ENCODE measurements around the gene CEMIP. TPM values are rescaled to one million over a fixed set of nuclear protein-coding genes. Genes with fewer than 3 reads are reported as not detected.

Gene CEMIP
- total RNA-seq, 1 donor from 2014 or later = not detected

GRCh38 chr15:80948651-80949292 lies 169.6 kb downstream of the CEMIP start:
- H2AFZ ChIP-seq (replicated peaks) = no peak overlapping the region
- no peaks in the 10 kb centered on the region for H3K4me1 ChIP-seq
- peaks cover 2% of the 10 kb centered on the region for H3K27me3 Mint-ChIP-seq (ENCODE audit: insufficient read depth, low read depth)
- no peaks in the 10 kb centered on the region for H4K20me1 ChIP-seq (ENCODE audit: low read depth)
- no peak overlapping the region for H3K9ac ChIP-seq
- H3K79me2 ChIP-seq (ENCODE audit: low read depth) = no peaks in the 10 kb centered on the region
- no peaks in the 10 kb centered on the region for H3K36me3 ChIP-seq
- no peak overlapping the region for H3K4me3 ChIP-seq
- H3F3A ChIP-seq (ENCODE audit: low read depth) = no peaks in the 10 kb centered on the region
- H3K9me3 ChIP-seq (ENCODE audit: low read depth) = no peaks in the 10 kb centered on the region
- H3K27ac ChIP-seq = no peak overlapping the region
- H3K36me3 Mint-ChIP-seq = peaks cover 25% of the 10 kb centered on the region
- H3K4me1 Mint-ChIP-seq = peaks cover 9% of the 10 kb centered on the region
- H3K4me2 ChIP-seq = no peak overlapping the region
- no peak for TF ChIP-seq EZH2phosphoT487 (IDR thresholded peaks at IDR 0.05)
- no peak for TF ChIP-seq CTCF (IDR thresholded peaks at IDR 0.05)
- TF ChIP-seq EZH2 (IDR thresholded peaks at IDR 0.05) = no peak
- no peaks in the 10 kb centered on the region for H3K9me3 Mint-ChIP-seq
- H3K27me3 ChIP-seq = no peaks in the 10 kb centered on the region
- H3K4me3 Mint-ChIP-seq = no peak overlapping the region
- no peak for DNase-seq (ENCODE audit: low spot score)
- H3K27ac Mint-ChIP-seq = no peak overlapping the region

GRCh38 chr15:80949756-80950155 lies 170.6 kb downstream of the CEMIP start:
- Histone ChIP-seq H3K4me1 (peaks cover 7% of the 10 kb centered on the region), H3K4me2 (no peak overlapping the region), H3K36me3 (no peaks in the 10 kb centered on the region), H3K79me2 (ENCODE audit: low read depth) (no peaks in the 10 kb centered on the region), H2AFZ (replicated peaks) (no peak overlapping the region), H3K9ac (no peak overlapping the region), H3F3A (ENCODE audit: low read depth) (no peaks in the 10 kb centered on the region), H3K4me3 (no peak overlapping the region), H3K9me3 (ENCODE audit: low read depth) (no peaks in the 10 kb centered on the region), H3K27ac (no peak overlapping the region), H4K20me1 (ENCODE audit: low read depth) (peaks cover 5% of the 10 kb centered on the region), H3K27me3 (no peaks in the 10 kb centered on the region)
- no peak overlapping the region for H3K4me3 Mint-ChIP-seq
- no peak for DNase-seq (ENCODE audit: low spot score)
- peaks cover 18% of the 10 kb centered on the region for H3K4me1 Mint-ChIP-seq
- peaks cover 2% of the 10 kb centered on the region for H3K27me3 Mint-ChIP-seq (ENCODE audit: insufficient read depth, low read depth)
- no peak overlapping the region for H3K27ac Mint-ChIP-seq
- H3K36me3 Mint-ChIP-seq = peaks cover 20% of the 10 kb centered on the region
- no peak for TF ChIP-seq EZH2 (IDR thresholded peaks at IDR 0.05)
- TF ChIP-seq EZH2phosphoT487 (IDR thresholded peaks at IDR 0.05) = no peak
- no peak for TF ChIP-seq CTCF (IDR thresholded peaks at IDR 0.05)
- no peaks in the 10 kb centered on the region for H3K9me3 Mint-ChIP-seq

GRCh38 chr15:80950291-80951078 lies 171.3 kb downstream of the CEMIP start:
- H3K4me3 ChIP-seq = no peak overlapping the region
- Mint-ChIP-seq H3K4me3 (no peak overlapping the region), H3K9me3 (no peaks in the 10 kb centered on the region), H3K36me3 (peaks cover 20% of the 10 kb centered on the region), H3K27ac (no peak overlapping the region), H3K27me3 (ENCODE audit: insufficient read depth, low read depth) (peaks cover 2% of the 10 kb centered on the region), H3K4me1 (peaks cover 22% of the 10 kb centered on the region)
- no peaks in the 10 kb centered on the region for H3F3A ChIP-seq (ENCODE audit: low read depth)
- H4K20me1 ChIP-seq (ENCODE audit: low read depth) = peaks cover 5% of the 10 kb centered on the region
- H3K9ac ChIP-seq = no peak overlapping the region
- no peak for TF ChIP-seq EZH2phosphoT487 (IDR thresholded peaks at IDR 0.05)
- TF ChIP-seq EZH2 (IDR thresholded peaks at IDR 0.05) = no peak
- TF ChIP-seq CTCF (IDR thresholded peaks at IDR 0.05) = no peak
- peaks cover 8% of the 10 kb centered on the region for H3K4me1 ChIP-seq
- no peaks in the 10 kb centered on the region for H3K27me3 ChIP-seq
- no peak overlapping the region for H2AFZ ChIP-seq (replicated peaks)
- DNase-seq (ENCODE audit: low spot score) = no peak
- no peak overlapping the region for H3K27ac ChIP-seq
- H3K36me3 ChIP-seq = no peaks in the 10 kb centered on the region
- no peaks in the 10 kb centered on the region for H3K79me2 ChIP-seq (ENCODE audit: low read depth)
- H3K4me2 ChIP-seq = no peak overlapping the region
- H3K9me3 ChIP-seq (ENCODE audit: low read depth) = no peaks in the 10 kb centered on the region

Data from neural progenitor cell (in vitro differentiated cells).